SK-N-SH (cell line): ENCODE measurements around the gene MAN1A1.

ENCODE experiments used
- CHD2 ChIP-seq: fragments of 150-350 bp; IDR thresholded peaks from 2 replicates; pipeline ENCODE4 v1.6.1; 2018; ENCODE audit warnings: low read length; ENCODE audit not compliant: partially characterized antibody
- CTCF ChIP-seq: fragments of 200-600 bp; sonication (generic); IDR thresholded peaks from 2 replicates; pipeline ENCODE4 v1.6.1; 2017; ENCODE audit warnings: antibody characterized with exemption, mild to moderate bottlenecking, moderate library complexity
- MXI1 ChIP-seq: IDR thresholded peaks from 2 replicates; pipeline ENCODE4 v1.6.1; 2012; ENCODE audit warnings: mild to moderate bottlenecking, low read depth, low read length, improper control_type of control experiment
- POLR2AphosphoS5 ChIP-seq: IDR thresholded peaks from 2 replicates; pipeline ENCODE4 v1.6.1; 2012; ENCODE audit warnings: low read depth, low read length
- RAD21 ChIP-seq: IDR thresholded peaks from 2 replicates; pipeline ENCODE4 v1.6.1; 2012; ENCODE audit warnings: mild to moderate bottlenecking, low read length
- RFX5 ChIP-seq: IDR thresholded peaks from 2 replicates; pipeline ENCODE4 v1.6.1; 2012; ENCODE audit warnings: mild to moderate bottlenecking, improper control_type of control experiment, low read length
- SMC3 ChIP-seq: IDR thresholded peaks from 2 replicates; pipeline ENCODE4 v1.6.1; 2012; ENCODE audit warnings: low read depth, low read length, improper control_type of control experiment
- TCF12 ChIP-seq: IDR thresholded peaks from 2 replicates; pipeline ENCODE4 v1.4.0; 2012
- USF1 ChIP-seq: IDR thresholded peaks from 2 replicates; pipeline ENCODE4 v1.4.0; 2012; ENCODE audit warnings: low read depth, borderline replicate concordance
- ZBTB33 ChIP-seq: IDR thresholded peaks from 2 replicates; pipeline ENCODE4 v1.4.0; 2012; ENCODE audit warnings: low read depth, borderline replicate concordance
- TF ChIP-seq, protein P1 (sequence below): fragments of 150-350 bp; IDR thresholded peaks from 2 replicates; pipeline ENCODE4 v1.6.1; 2017; ENCODE audit warnings: antibody characterized with exemption, low read length, low read depth, borderline replicate concordance

GRCh38 chr6:119368921-119369320 is 19.4 kb upstream of the MAN1A1 start:
- TF ChIP-seq USF1 (no peak), MXI1 (no peak), RAD21 (no peak), CTCF (no peak), RFX5 (no peak), CHD2 (no peak), POLR2AphosphoS5 (no peak), ZBTB33 (no peak), TCF12 (no peak), SMC3 (no peak)
- TF ChIP-seq, protein P1, sequence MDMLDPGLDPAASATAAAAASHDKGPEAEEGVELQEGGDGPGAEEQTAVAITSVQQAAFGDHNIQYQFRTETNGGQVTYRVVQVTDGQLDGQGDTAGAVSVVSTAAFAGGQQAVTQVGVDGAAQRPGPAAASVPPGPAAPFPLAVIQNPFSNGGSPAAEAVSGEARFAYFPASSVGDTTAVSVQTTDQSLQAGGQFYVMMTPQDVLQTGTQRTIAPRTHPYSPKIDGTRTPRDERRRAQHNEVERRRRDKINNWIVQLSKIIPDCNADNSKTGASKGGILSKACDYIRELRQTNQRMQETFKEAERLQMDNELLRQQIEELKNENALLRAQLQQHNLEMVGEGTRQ: no peak
